WTC11 (cell line): ENCODE data around the gene SPAG5.

Source experiments
- AR ChIP-seq: fragments of 250-450 bp; sonication (Bioruptor Pico); IDR thresholded peaks from 2 replicates; pipeline ENCODE4 v1.9.0; 2021; ENCODE audit warnings: mild to moderate bottlenecking
- CBFB ChIP-seq: sonication (generic); formaldehyde crosslinking; IDR thresholded peaks from 2 replicates; pipeline ENCODE4 v1.8.1; 2022; ENCODE audit warnings: mild to moderate bottlenecking, low read depth, missing genetic modification reagents
- CTCF ChIP-seq: fragments of 200-600 bp; IDR thresholded peaks from 2 replicates; pipeline ENCODE4 v1.8.0; 2022; ENCODE audit warnings: antibody characterized with exemption
- FOXP4 ChIP-seq: sonication (generic); formaldehyde crosslinking; IDR thresholded peaks from 2 replicates; pipeline ENCODE4 v1.8.0; 2022; ENCODE audit warnings: mild to moderate bottlenecking, missing genetic modification reagents
- HMGXB4 ChIP-seq: sonication (generic); formaldehyde crosslinking; IDR thresholded peaks from 2 replicates; pipeline ENCODE4 v1.8.1; 2023; ENCODE audit warnings: mild to moderate bottlenecking, moderate library complexity, missing genetic modification reagents
- SP1 ChIP-seq: sonication (generic); formaldehyde crosslinking; conservative IDR thresholded peaks from 2 replicates; pipeline ENCODE4 v1.8.1; 2022; ENCODE audit warnings: missing genetic modification reagents
- TEAD4 ChIP-seq: sonication (generic); formaldehyde crosslinking; IDR thresholded peaks from 2 replicates; pipeline ENCODE4 v1.8.0; 2022; ENCODE audit warnings: mild to moderate bottlenecking, missing genetic modification reagents
- USF2 ChIP-seq: sonication (generic); formaldehyde crosslinking; IDR thresholded peaks from 2 replicates; pipeline ENCODE4 v1.8.1; 2023; ENCODE audit warnings: mild to moderate bottlenecking, missing genetic modification reagents, moderate library complexity
- ZNF281 ChIP-seq: sonication (generic); formaldehyde crosslinking; IDR thresholded peaks from 2 replicates; pipeline ENCODE4 v1.8.0; 2023; ENCODE audit warnings: mild to moderate bottlenecking, missing genetic modification reagents

- no peak for TF ChIP-seq CTCF
- no peak for TF ChIP-seq SP1 (CRISPR knock-in tag)
- no peak for TF ChIP-seq USF2
- TF ChIP-seq FOXP4 (CRISPR knock-in tag) = no peak; the same call in 1 of the 2 replicates
- no peak for TF ChIP-seq HMGXB4 (CRISPR knock-in tag)
- TF ChIP-seq CBFB (CRISPR knock-in tag) = no peak
- TF ChIP-seq AR (CRISPR knock-in tag) = no peak
- no peak for TF ChIP-seq TEAD4 (CRISPR knock-in tag)
- TF ChIP-seq ZNF281 (CRISPR knock-in tag) = no peak
Measured at GRCh38 chr17:28570716-28571360, 28.0 kb downstream of the SPAG5 start.
